A549 (cell line): ENCODE data around the gene PHF1.

Experiments used
- BHLHE40 ChIP-seq: IDR thresholded peaks from 2 replicates; pipeline ENCODE4 v1.6.1; 2012; ENCODE audit warnings: low read depth, low read length, inconsistent platforms
- CHD2 ChIP-seq: fragments of 150-350 bp; IDR thresholded peaks from 2 replicates; pipeline ENCODE4 v1.6.1; 2014; ENCODE audit warnings: low read length; ENCODE audit not compliant: partially characterized antibody
- CTCF ChIP-seq: fragments of >200 bp; sonication (Bioruptor Twin); formaldehyde crosslinking; IDR thresholded peaks from 3 replicates; pipeline ENCODE4 v1.5.1; 2016
- ELK1 ChIP-seq: fragments of 150-350 bp; IDR thresholded peaks from 2 replicates; pipeline ENCODE4 v1.6.1; 2014; ENCODE audit warnings: low read depth, mild to moderate bottlenecking, low read length
- EP300 ChIP-seq, 2 experiments: fragments of >200 bp; sonication (Bioruptor Twin); formaldehyde crosslinking; IDR thresholded peaks; 2 replicates in 1 of 2; 3 replicates in 1 of 2; pipeline ENCODE4 v1.6.1; 2016 to 2017
- HDAC2 ChIP-seq: fragments of 200-600 bp; sonication (generic); IDR thresholded peaks from 2 replicates; pipeline ENCODE4 v1.6.1; 2016
- KDM1A ChIP-seq: fragments of 200-600 bp; sonication (generic); IDR thresholded peaks from 2 replicates; pipeline ENCODE4 v1.6.1; 2016; ENCODE audit warnings: low read depth, mild to moderate bottlenecking
- POLR2A ChIP-seq: IDR thresholded peaks from 2 replicates; pipeline ENCODE4 v1.6.1; 2012; ENCODE audit warnings: mild to moderate bottlenecking, low read length
- RAD21 ChIP-seq, 2 experiments: fragments of >200 bp in 1 of 2; sonication (Bioruptor Twin) in 1 of 2; formaldehyde crosslinking in 1 of 2; IDR thresholded peaks in 1 of 2; conservative IDR thresholded peaks in 1 of 2; 2 replicates in 1 of 2; 3 replicates in 1 of 2; pipeline ENCODE4 v1.6.1; 2012 to 2018; ENCODE audit warnings: inconsistent platforms in 1 of 2
- RNF2 ChIP-seq: fragments of 200-600 bp; sonication (generic); IDR thresholded peaks from 2 replicates; pipeline ENCODE4 v1.6.1; 2016; ENCODE audit warnings: low read depth, mild to moderate bottlenecking, antibody characterized with exemption, moderate library complexity, borderline replicate concordance
- SMC3 ChIP-seq: fragments of >200 bp; sonication (Bioruptor Twin); formaldehyde crosslinking; IDR thresholded peaks from 3 replicates; pipeline ENCODE4 v1.6.1; 2018; ENCODE audit warnings: inconsistent platforms
- TF ChIP-seq, protein P1 (sequence below): fragments of 200-600 bp; sonication (generic); IDR thresholded peaks from 2 replicates; pipeline ENCODE4 v1.6.1; 2016; ENCODE audit warnings: antibody characterized with exemption, mild to moderate bottlenecking, moderate library complexity
- TF ChIP-seq, protein P2 (sequence below): fragments of 450-650 bp; IDR thresholded peaks from 2 replicates; pipeline ENCODE4 v1.6.1; 2014; ENCODE audit warnings: antibody characterized with exemption

DNA sequence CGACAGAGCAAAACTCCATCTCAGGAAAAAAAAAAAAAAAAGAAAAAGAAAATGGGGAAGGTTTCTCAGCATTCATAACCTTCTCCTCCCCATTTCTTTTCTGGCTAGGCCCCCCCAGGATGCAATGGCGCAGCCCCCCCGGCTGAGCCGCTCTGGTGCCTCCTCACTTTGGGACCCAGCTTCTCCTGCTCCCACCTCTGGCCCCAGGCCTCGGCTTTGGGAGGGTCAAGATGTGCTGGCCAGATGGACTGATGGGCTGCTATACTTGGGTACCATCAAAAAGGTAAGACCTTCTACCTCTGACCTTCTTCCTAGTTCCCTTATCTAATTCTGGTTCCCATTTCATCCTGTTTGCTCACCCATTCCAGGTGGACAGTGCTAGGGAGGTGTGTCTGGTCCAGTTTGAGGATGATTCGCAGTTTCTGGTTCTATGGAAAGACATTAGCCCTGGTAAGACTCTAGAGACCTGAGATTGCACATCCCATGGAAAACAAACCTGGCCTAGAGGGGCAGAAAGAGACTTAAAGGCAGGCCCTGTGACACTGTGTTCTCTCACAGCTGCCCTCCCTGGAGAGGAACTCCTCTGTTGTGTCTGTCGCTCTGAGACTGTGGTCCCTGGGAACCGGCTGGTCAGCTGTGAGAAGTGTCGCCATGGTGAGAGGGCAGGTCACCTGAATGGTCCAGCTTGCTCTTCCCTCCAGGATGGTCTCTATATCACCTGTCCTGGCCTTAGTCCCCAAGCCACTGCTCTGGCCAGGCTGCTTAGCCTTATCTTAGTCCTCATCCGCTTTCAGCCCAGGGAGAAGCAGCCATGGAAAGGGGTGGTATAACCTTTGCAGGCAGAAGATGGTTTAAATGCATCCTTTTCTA is 1.6 kb downstream of the PHF1 start:
- TF ChIP-seq CTCF (no peak), KDM1A (no peak), SMC3 (no peak), RAD21 (conservative IDR thresholded peaks at IDR 0.05 in 1 of 2, IDR thresholded peaks at IDR 0.05 in 1 of 2) (no peak), EP300 (IDR thresholded peaks at IDR 0.05) (no peak), BHLHE40 (no peak), RNF2 (no peak), HDAC2 (no peak), POLR2A (no peak), ELK1 (no peak), CHD2 (no peak)
- TF ChIP-seq, protein P1, sequence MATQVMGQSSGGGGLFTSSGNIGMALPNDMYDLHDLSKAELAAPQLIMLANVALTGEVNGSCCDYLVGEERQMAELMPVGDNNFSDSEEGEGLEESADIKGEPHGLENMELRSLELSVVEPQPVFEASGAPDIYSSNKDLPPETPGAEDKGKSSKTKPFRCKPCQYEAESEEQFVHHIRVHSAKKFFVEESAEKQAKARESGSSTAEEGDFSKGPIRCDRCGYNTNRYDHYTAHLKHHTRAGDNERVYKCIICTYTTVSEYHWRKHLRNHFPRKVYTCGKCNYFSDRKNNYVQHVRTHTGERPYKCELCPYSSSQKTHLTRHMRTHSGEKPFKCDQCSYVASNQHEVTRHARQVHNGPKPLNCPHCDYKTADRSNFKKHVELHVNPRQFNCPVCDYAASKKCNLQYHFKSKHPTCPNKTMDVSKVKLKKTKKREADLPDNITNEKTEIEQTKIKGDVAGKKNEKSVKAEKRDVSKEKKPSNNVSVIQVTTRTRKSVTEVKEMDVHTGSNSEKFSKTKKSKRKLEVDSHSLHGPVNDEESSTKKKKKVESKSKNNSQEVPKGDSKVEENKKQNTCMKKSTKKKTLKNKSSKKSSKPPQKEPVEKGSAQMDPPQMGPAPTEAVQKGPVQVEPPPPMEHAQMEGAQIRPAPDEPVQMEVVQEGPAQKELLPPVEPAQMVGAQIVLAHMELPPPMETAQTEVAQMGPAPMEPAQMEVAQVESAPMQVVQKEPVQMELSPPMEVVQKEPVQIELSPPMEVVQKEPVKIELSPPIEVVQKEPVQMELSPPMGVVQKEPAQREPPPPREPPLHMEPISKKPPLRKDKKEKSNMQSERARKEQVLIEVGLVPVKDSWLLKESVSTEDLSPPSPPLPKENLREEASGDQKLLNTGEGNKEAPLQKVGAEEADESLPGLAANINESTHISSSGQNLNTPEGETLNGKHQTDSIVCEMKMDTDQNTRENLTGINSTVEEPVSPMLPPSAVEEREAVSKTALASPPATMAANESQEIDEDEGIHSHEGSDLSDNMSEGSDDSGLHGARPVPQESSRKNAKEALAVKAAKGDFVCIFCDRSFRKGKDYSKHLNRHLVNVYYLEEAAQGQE = no peak
- TF ChIP-seq, protein P2, sequence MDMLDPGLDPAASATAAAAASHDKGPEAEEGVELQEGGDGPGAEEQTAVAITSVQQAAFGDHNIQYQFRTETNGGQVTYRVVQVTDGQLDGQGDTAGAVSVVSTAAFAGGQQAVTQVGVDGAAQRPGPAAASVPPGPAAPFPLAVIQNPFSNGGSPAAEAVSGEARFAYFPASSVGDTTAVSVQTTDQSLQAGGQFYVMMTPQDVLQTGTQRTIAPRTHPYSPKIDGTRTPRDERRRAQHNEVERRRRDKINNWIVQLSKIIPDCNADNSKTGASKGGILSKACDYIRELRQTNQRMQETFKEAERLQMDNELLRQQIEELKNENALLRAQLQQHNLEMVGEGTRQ = no peak
